Mesenchymal stem cell (in vitro differentiated cells and primary cell): Measurements from ENCODE around the gene MRPL4.
"Not testable (repeated sequence)": the region's sequence is repeated elsewhere in the genome, so short reads cannot be mapped to it uniquely, and the experiment has no call there.

Source experiments
- DNase-seq: peaks from one replicate; pipeline ENCODE4 v3.0.0-alpha.2; 2013
- H2AFZ ChIP-seq: one replicate; pipeline ENCODE4 v1.6.1; 2013; ENCODE audit warnings: low read depth, mild to moderate bottlenecking, control low read depth, inconsistent platforms, low read length, moderate library complexity
- H2AK5ac ChIP-seq: 2 replicates; pipeline ENCODE4 v1.6.1; 2013; ENCODE audit warnings: low read length, moderate library complexity, mild to moderate bottlenecking, inconsistent platforms; ENCODE audit not compliant: severe bottlenecking
- H2BK120ac ChIP-seq: one replicate; pipeline ENCODE4 v1.6.1; 2013; ENCODE audit warnings: low read depth, mild to moderate bottlenecking, inconsistent platforms, low read length, moderate library complexity
- H2BK12ac ChIP-seq, 2 experiments: one replicate each; pipeline ENCODE4 v1.6.1; 2013; ENCODE audit warnings: inconsistent platforms in 2 of 2, low read length in 2 of 2, mild to moderate bottlenecking in 2 of 2, moderate library complexity in 2 of 2, control low read depth in 1 of 2
- H2BK15ac ChIP-seq: one replicate; pipeline ENCODE4 v1.6.1; 2013; ENCODE audit warnings: mild to moderate bottlenecking, low read depth, inconsistent platforms; ENCODE audit not compliant: poor library complexity, severe bottlenecking
- H2BK5ac ChIP-seq: 2 replicates; pipeline ENCODE4 v1.6.1; 2013; ENCODE audit warnings: low read depth, mild to moderate bottlenecking, low read length, control low read depth, inconsistent platforms; ENCODE audit not compliant: poor library complexity, severe bottlenecking
- H3K14ac ChIP-seq, 2 experiments: one replicate each; pipeline ENCODE4 v1.6.1; 2013; ENCODE audit warnings: inconsistent platforms in 2 of 2, low read length in 2 of 2, control low read depth in 1 of 2, mild to moderate bottlenecking in 1 of 2, moderate library complexity in 1 of 2
- H3K18ac ChIP-seq, 2 experiments: one replicate each; pipeline ENCODE4 v1.6.1; 2013; ENCODE audit warnings: inconsistent platforms in 2 of 2, low read length in 2 of 2, control low read depth in 1 of 2, low read depth in 1 of 2, mild to moderate bottlenecking in 1 of 2
- H3K23ac ChIP-seq, 2 experiments: one replicate each; pipeline ENCODE4 v1.6.1; 2013; ENCODE audit warnings: inconsistent platforms in 2 of 2, low read length in 2 of 2, mild to moderate bottlenecking in 2 of 2, moderate library complexity in 2 of 2, control low read depth in 1 of 2
- H3K27ac ChIP-seq: 2 replicates; pipeline ENCODE4 v1.5.1; 2013; ENCODE audit warnings: mild to moderate bottlenecking, moderate library complexity, low read length, control low read depth, inconsistent platforms; ENCODE audit not compliant: poor library complexity, severe bottlenecking
- H3K27me3 ChIP-seq, 2 experiments: 2 replicates each; pipeline versions ENCODE4 v1.6.1 to v1.7.0; 2013; ENCODE audit warnings: low read length in 2 of 2, mild to moderate bottlenecking in 2 of 2, moderate library complexity in 2 of 2, control low read depth in 1 of 2, inconsistent platforms in 1 of 2; ENCODE audit not compliant: control insufficient read depth in 1 of 2, insufficient read depth in 1 of 2
- H3K36me3 ChIP-seq, 2 experiments: 2 replicates each; pipeline versions ENCODE4 v1.6.1 to v1.7.0; 2013; ENCODE audit warnings: low read length in 2 of 2, control low read depth in 1 of 2, inconsistent platforms in 1 of 2, low read depth in 1 of 2, mild to moderate bottlenecking in 1 of 2; ENCODE audit not compliant: insufficient read depth in 2 of 2, control insufficient read depth in 1 of 2
- H3K4ac ChIP-seq, 2 experiments: one replicate each; pipeline ENCODE4 v1.6.1; 2013; ENCODE audit warnings: inconsistent platforms in 2 of 2, low read length in 2 of 2, mild to moderate bottlenecking in 2 of 2, moderate library complexity in 2 of 2, control low read depth in 1 of 2, low read depth in 1 of 2
- H3K4me1 ChIP-seq: 2 replicates; pipeline ENCODE4 v1.6.1; 2013; ENCODE audit warnings: low read depth, low read length, control low read depth; ENCODE audit not compliant: control insufficient read depth, insufficient read depth
- H3K4me2 ChIP-seq: 2 replicates; pipeline ENCODE4 v1.6.1; 2013; ENCODE audit warnings: low read length, mild to moderate bottlenecking, inconsistent platforms; ENCODE audit not compliant: poor library complexity, severe bottlenecking
- H3K4me3 ChIP-seq, 2 experiments: 2 replicates each; pipeline versions ENCODE4 v1.5.1 to v1.7.0; 2013; ENCODE audit warnings: low read length in 2 of 2, mild to moderate bottlenecking in 2 of 2, control low read depth in 1 of 2, low read depth in 1 of 2; ENCODE audit not compliant: insufficient read depth in 1 of 2
- H3K79me1 ChIP-seq: replicated peaks from 2 replicates; pipeline ENCODE4 v1.6.1; 2013; ENCODE audit warnings: mild to moderate bottlenecking, control low read depth, low read length, inconsistent platforms; ENCODE audit not compliant: poor library complexity, severe bottlenecking
- H3K9ac ChIP-seq: 2 replicates; pipeline ENCODE4 v1.7.0; 2013; ENCODE audit warnings: mild to moderate bottlenecking, low read length, moderate library complexity
- H3K9me3 ChIP-seq: 2 replicates; pipeline ENCODE4 v1.7.0; 2013; ENCODE audit warnings: mild to moderate bottlenecking, low read length; ENCODE audit not compliant: control insufficient read depth
- H4K8ac ChIP-seq: one replicate; pipeline ENCODE4 v1.6.1; 2013; ENCODE audit warnings: inconsistent platforms, mild to moderate bottlenecking, low read length, moderate library complexity
- H4K91ac ChIP-seq: one replicate; pipeline ENCODE4 v1.6.1; 2013; ENCODE audit warnings: mild to moderate bottlenecking, low read length, inconsistent platforms
- WGBS: methylation state at CpG from one replicate; pipeline ENCODE4 v1.1.7; 2013; ENCODE audit warnings: mixed read lengths; 5-methylcytosine and 5-hydroxymethylcytosine counted together

The MRPL4 gene

DNA sequence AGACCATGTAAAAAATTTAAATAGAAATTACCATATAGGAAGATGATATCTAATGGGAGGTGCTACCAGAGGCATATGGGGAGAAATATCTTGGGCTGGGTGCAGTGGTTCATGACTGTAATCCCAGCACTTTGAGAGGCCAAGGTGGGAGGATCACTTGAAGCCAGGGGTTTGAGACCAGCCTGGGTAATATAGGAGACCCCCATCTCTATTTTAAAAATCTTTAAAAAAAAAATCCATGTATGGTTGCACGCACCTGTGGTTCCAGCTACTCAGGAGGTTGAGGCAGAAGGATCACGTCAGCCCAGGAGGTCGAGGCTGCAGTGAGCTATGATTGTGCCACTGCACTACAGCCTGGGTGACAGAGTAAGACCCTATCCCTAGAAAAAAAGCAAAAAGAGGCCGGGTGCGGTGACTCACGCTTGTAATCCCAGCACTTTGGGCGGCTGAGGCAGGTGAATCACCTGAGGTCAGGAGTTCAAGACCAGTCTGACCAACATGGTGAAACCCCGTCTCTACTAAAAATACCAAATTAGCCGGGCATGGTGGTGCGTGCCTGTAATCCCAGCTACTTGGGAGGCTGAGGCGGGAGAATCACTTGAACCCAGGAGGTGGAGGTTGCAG, 10.1 kb upstream of the MRPL4 start:
- not testable (repeated sequence) for H3K14ac ChIP-seq, H3K18ac ChIP-seq, H3K4me3 ChIP-seq, H3K79me1 ChIP-seq, H3K36me3 ChIP-seq, H3K23ac ChIP-seq, H2BK120ac ChIP-seq, H3K27me3 ChIP-seq, H2AFZ ChIP-seq, H3K27ac ChIP-seq, H3K4me2 ChIP-seq, H3K4me1 ChIP-seq, H2BK12ac ChIP-seq, H2BK5ac ChIP-seq, H3K9ac ChIP-seq, H4K8ac ChIP-seq, H3K4ac ChIP-seq, H2BK15ac ChIP-seq, H4K91ac ChIP-seq, H2AK5ac ChIP-seq, DNase-seq, H3K9me3 ChIP-seq
- WGBS: 96% methylated on average over 10 of the region's 11 CpGs

DNA sequence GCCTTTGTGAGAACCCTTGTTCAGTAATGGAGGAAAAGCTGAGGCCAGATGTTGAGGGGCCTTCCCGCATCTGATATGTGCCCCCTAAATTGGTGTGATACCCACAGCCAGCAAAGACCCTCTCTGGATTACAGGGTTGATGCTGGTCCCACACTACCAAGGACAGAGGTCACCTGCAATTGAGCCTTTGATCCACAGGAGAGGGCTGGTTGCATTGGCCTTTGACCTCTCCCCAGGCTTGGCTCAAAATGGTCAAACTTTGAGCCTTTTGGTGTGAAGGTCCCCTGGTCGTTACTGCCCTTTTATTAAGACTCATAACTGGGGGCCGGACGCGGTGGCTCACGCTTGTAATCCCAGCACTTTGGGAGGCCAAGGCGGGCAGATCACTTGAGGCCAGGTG, 8.4 kb upstream of the MRPL4 start:
- Histone ChIP-seq H3K14ac (no peak overlapping the region), H3K9me3 (no peaks in the 10 kb centered on the region), H3K36me3 (no peaks in the 10 kb centered on the region), H3K27me3 (no peaks in the 10 kb centered on the region), H2BK12ac (no peak overlapping the region), H2BK120ac (no peak overlapping the region), H3K18ac (no peak overlapping the region), H4K8ac (no peak overlapping the region), H3K27ac (no peak overlapping the region), H2AK5ac (no peak overlapping the region), H2BK5ac (no peak overlapping the region), H3K4me3 (no peak overlapping the region), H3K4me1 (peaks cover 5% of the 10 kb centered on the region), H3K9ac (no peak overlapping the region), H4K91ac (no peak overlapping the region), H2AFZ (no peak overlapping the region), H3K23ac (no peak overlapping the region), H2BK15ac (no peak overlapping the region), H3K4me2 (no peak overlapping the region), H3K4ac (no peak overlapping the region), H3K79me1 (no peaks in the 10 kb centered on the region)
- DNase-seq: no peak
- 95% methylated on average over 7 of the region's 7 CpGs for WGBS

DNA sequence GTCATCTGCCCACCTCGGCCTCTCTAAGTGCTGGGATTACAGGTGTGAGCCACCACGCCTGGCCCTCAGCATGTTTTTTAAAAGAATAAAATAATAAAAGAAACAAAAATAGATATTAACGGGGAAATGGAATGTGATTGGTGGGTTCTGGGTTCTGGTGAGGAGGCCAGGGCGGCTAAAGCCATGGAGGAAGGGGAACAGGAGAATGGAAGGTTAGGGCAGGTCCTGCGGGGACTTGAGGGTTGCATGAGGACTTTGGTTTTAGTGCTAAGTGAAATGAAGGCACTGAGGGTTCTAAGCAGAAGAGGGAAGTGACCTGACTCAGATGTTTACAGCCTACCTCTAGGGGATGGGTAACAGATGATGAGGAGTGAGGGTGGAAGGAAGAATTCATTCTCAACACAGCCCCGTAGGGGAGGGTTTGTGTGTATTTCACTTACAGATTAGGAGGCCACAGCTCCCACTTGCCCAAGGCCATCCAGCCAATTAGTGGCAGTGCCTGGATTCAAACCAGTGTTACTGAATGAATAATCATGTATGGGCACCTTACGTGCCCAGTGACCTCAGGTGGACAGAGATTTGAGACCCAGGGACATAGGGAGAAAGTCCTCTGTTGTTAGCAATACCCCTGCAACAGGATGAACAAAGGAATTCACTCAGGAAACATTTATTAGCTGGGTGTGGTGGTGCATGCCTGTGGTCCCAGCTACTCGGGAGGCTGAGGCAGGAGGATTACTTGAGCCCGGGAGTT, 6.7 kb upstream of the MRPL4 start:
- H3K18ac ChIP-seq: no peak overlapping the region
- no peak overlapping the region for H3K4me3 ChIP-seq
- H3K27ac ChIP-seq: no peak overlapping the region
- no peak overlapping the region for H2AK5ac ChIP-seq
- H3K9ac ChIP-seq: peak overlapping the region; percentile 26
- H2AFZ ChIP-seq: no peak overlapping the region
- H3K79me1 ChIP-seq: no peaks in the 10 kb centered on the region
- H2BK5ac ChIP-seq: no peak overlapping the region
- H3K14ac ChIP-seq: no peak overlapping the region
- no peaks in the 10 kb centered on the region for H3K9me3 ChIP-seq
- no peak overlapping the region for H4K8ac ChIP-seq
- peaks cover 5% of the 10 kb centered on the region for H3K4me1 ChIP-seq
- no peaks in the 10 kb centered on the region for H3K27me3 ChIP-seq
- no peak overlapping the region for H3K4ac ChIP-seq
- H4K91ac ChIP-seq: peak overlapping the region; percentile 39
- 85% methylated on average over 8 of the region's 9 CpGs for WGBS
- no peak overlapping the region for H2BK120ac ChIP-seq
- no peak overlapping the region for H2BK12ac ChIP-seq
- H3K4me2 ChIP-seq: no peak overlapping the region
- H3K23ac ChIP-seq: no peak overlapping the region
- no peak for DNase-seq
- no peaks in the 10 kb centered on the region for H3K36me3 ChIP-seq
- H2BK15ac ChIP-seq: peak overlapping the region; percentile 69

DNA sequence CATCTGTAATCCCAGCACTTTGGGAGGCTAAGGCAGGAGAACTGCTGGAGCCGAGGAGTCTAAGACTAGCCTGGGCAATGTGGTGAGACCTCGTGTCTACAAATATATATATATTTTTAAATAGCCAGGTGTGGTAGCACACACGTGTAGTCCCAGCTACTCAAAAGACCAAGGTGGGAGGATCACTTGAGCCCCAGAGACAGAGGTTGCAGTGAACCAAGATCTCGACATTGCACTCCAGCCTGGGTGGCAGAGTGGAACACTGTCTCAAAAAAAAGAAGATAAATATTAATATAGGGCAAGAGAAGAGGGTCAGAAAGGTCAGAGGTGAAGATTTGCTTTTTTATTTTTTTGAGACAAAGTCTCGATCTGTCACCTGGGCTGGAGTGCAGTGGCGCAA, 5.5 kb upstream of the MRPL4 start:
- peaks cover 7% of the 10 kb centered on the region for H3K4me1 ChIP-seq
- H3K4me3 ChIP-seq: no peak overlapping the region
- H2AFZ ChIP-seq: no peak overlapping the region

More for the DNA sequence above, 5.5 kb upstream of the MRPL4 start:
- H4K8ac ChIP-seq: no peak overlapping the region
- no peaks in the 10 kb centered on the region for H3K36me3 ChIP-seq
- H3K4me2 ChIP-seq: no peak overlapping the region
- no peak overlapping the region for H2AK5ac ChIP-seq
- no peak overlapping the region for H2BK5ac ChIP-seq
- peaks cover 4% of the 10 kb centered on the region for H3K79me1 ChIP-seq
- no peak overlapping the region for H4K91ac ChIP-seq
- no peak overlapping the region for H2BK15ac ChIP-seq
- H3K4ac ChIP-seq: no peak overlapping the region
- 95% methylated on average over 5 of the region's 6 CpGs for WGBS
- DNase-seq: no peak
- no peaks in the 10 kb centered on the region for H3K27me3 ChIP-seq
- H3K27ac ChIP-seq: no peak overlapping the region
- no peak overlapping the region for H3K23ac ChIP-seq
- H3K18ac ChIP-seq: no peak overlapping the region
- H2BK120ac ChIP-seq: no peak overlapping the region
- H3K14ac ChIP-seq: no peak overlapping the region
- no peak overlapping the region for H2BK12ac ChIP-seq
- no peak overlapping the region for H3K9ac ChIP-seq
- H3K9me3 ChIP-seq: no peaks in the 10 kb centered on the region
